Gastrocnemius medialis (tissue), 4 donors: ENCODE data around the gene LILRA5.

Source experiments
- CTCF ChIP-seq, 5 experiments: fragments of 450-650 bp in 3 of 5; fragments of 200-600 bp in 2 of 5; sonication (generic) in 2 of 5; IDR thresholded peaks in 4 of 5; conservative IDR thresholded peaks in 1 of 5; 1 replicate in 4 of 5; 2 replicates in 1 of 5; pipeline ENCODE4 v1.5.1; 2016 to 2019; ENCODE audit warnings: antibody characterized with exemption in 5 of 5, mild to moderate bottlenecking in 3 of 5, moderate library complexity in 3 of 5
- POLR2A ChIP-seq, 2 donors: fragments of 450-650 bp; IDR thresholded peaks; one replicate each; pipeline ENCODE4 v1.6.1; 2017; ENCODE audit warnings: antibody characterized with exemption in 2 of 2, mild to moderate bottlenecking in 2 of 2, moderate library complexity in 2 of 2

- TF ChIP-seq CTCF (IDR thresholded peaks at IDR 0.05 in 4 of 5, conservative IDR thresholded peaks at IDR 0.05 in 1 of 5): no peak
- no peak for TF ChIP-seq POLR2A (IDR thresholded peaks at IDR 0.05)
Measured at GRCh38 chr19:54262066-54262465, 50.9 kb downstream of the LILRA5 start.
